B cell (primary cell): Measurements from ENCODE around the gene CHD6. TPM values are rescaled to one million over a fixed set of nuclear protein-coding genes. Genes with fewer than 3 reads are reported as not detected.

ENCODE experiments used
- ATAC-seq: fragments of 200-7000 bp; cut with Tn5 transposase; one replicate; pipeline ENCODE4 v1.10.0; 2021; ENCODE audit warnings: low read depth, mild to moderate bottlenecking, moderate number of reproducible peaks, moderate library complexity
- CTCF ChIA-PET: fragments of 350-600 bp; sonication (Branson Sonifier 250); formaldehyde crosslinking; loops from one replicate; lab custom pipeline; 2021; ENCODE audit warnings: antibody characterized with exemption, inconsistent platforms; lab: Charles Lee
- POLR2A ChIA-PET: fragments of 350-600 bp; sonication (Branson Sonifier 250); formaldehyde crosslinking; loops from one replicate; lab custom pipeline; 2021; ENCODE audit warnings: antibody characterized with exemption; lab: Charles Lee
- DNase-seq: peaks from one replicate; pipeline ENCODE4 v3.0.0; 2013
- H2AFZ ChIP-seq: 2 replicates; pipeline ENCODE4 v1.6.1; 2012; ENCODE audit warnings: mild to moderate bottlenecking, low read depth, low read length; ENCODE audit not compliant: insufficient read depth, poor library complexity, severe bottlenecking
- H3K27ac ChIP-seq, 2 donors: 1 replicate in 1 of 2; 2 replicates in 1 of 2; pipeline ENCODE4 v1.5.1; 2012 to 2013; ENCODE audit warnings: low read length in 2 of 2, mild to moderate bottlenecking in 2 of 2, moderate library complexity in 1 of 2
- H3K27me3 ChIP-seq, 4 experiments: fragments of 200-600 bp in 1 of 4; sonication (generic) in 1 of 4; replicated peaks in 1 of 4; 1 replicate in 2 of 4; 2 replicates in 2 of 4; pipeline versions ENCODE4 v1.6.1 to v1.7.0; 2013 to 2016; ENCODE audit warnings: low read length in 3 of 4, mild to moderate bottlenecking in 2 of 4, mixed read lengths in 1 of 4, moderate library complexity in 1 of 4; ENCODE audit not compliant: insufficient read depth in 4 of 4, control insufficient read depth in 3 of 4; ENCODE audit errors: control extremely low read depth in 1 of 4
- H3K36me3 ChIP-seq, 2 experiments: replicated peaks in 1 of 2; 1 replicate in 1 of 2; 2 replicates in 1 of 2; pipeline versions ENCODE4 v1.6.1 to v1.7.1; 2013; ENCODE audit warnings: low read length in 1 of 2; ENCODE audit not compliant: insufficient read depth in 2 of 2, control insufficient read depth in 1 of 2; ENCODE audit errors: control extremely low read depth in 1 of 2, extremely low read depth in 1 of 2
- H3K4me1 ChIP-seq, 2 donors: fragments of 200-600 bp in 1 of 2; sonication (generic) in 1 of 2; 1 replicate in 1 of 2; 2 replicates in 1 of 2; pipeline versions ENCODE4 v1.5.1 to v1.6.1; 2013 to 2017; ENCODE audit warnings: low read length in 2 of 2; ENCODE audit not compliant: control insufficient read depth in 2 of 2, insufficient read depth in 2 of 2
- H3K4me2 ChIP-seq: replicated peaks from 2 replicates; pipeline ENCODE3; 2012; ENCODE audit warnings: mild to moderate bottlenecking, low read depth, low read length; ENCODE audit not compliant: poor library complexity, severe bottlenecking
- H3K4me3 ChIP-seq, 5 experiments: fragments of 200-600 bp in 1 of 5; sonication (generic) in 1 of 5; 1 replicate in 3 of 5; 2 replicates in 2 of 5; pipeline versions ENCODE4 v1.5.1 to v1.7.0; 2011 to 2016; ENCODE audit warnings: low read length in 4 of 5, mild to moderate bottlenecking in 4 of 5, low read depth in 2 of 5, control low read depth in 1 of 5, moderate library complexity in 1 of 5; ENCODE audit not compliant: insufficient read depth in 1 of 5; ENCODE audit errors: control extremely low read depth in 1 of 5, extremely low read depth in 1 of 5
- H3K79me2 ChIP-seq: fragments of 200-600 bp; sonication (generic); one replicate; pipeline ENCODE4 v1.6.0; 2016; ENCODE audit warnings: low read length; ENCODE audit not compliant: control insufficient read depth, insufficient read depth
- H3K9ac ChIP-seq: fragments of 200-600 bp; sonication (generic); 2 replicates; pipeline ENCODE4 v1.6.1; 2017; ENCODE audit warnings: mild to moderate bottlenecking, low read length, moderate library complexity
- H3K9me3 ChIP-seq, 3 donors: one replicate each; pipeline versions ENCODE4 v1.6.1 to v1.7.1; 2013; ENCODE audit warnings: low read length in 2 of 3; ENCODE audit not compliant: control insufficient read depth in 2 of 3, insufficient read depth in 1 of 3; ENCODE audit errors: control extremely low read depth in 1 of 3
- H4K20me1 ChIP-seq: 2 replicates; pipeline ENCODE4 v1.6.0; 2012; ENCODE audit warnings: mild to moderate bottlenecking, low read length; ENCODE audit not compliant: insufficient read depth, control insufficient read depth, poor library complexity, severe bottlenecking
- H3K27ac Mint-ChIP-seq: one replicate; pipeline ENCODE4 v1.8.0; 2021; ENCODE audit warnings: mixed read lengths
- H3K27me3 Mint-ChIP-seq: one replicate; pipeline ENCODE4 v1.8.0; 2021; ENCODE audit warnings: mixed read lengths
- H3K4me1 Mint-ChIP-seq: one replicate; pipeline ENCODE4 v1.8.0; 2021; ENCODE audit warnings: mixed read lengths
- H3K4me3 Mint-ChIP-seq: one replicate; pipeline ENCODE4 v1.8.0; 2021; ENCODE audit warnings: mixed read lengths
- H3K9me3 Mint-ChIP-seq: one replicate; pipeline ENCODE4 v1.8.0; 2022; ENCODE audit warnings: mixed read lengths; ENCODE audit not compliant: insufficient read depth
- CTCF ChIP-seq: fragments of 200-600 bp; IDR thresholded peaks from one replicate; pipeline ENCODE4 v1.8.0; 2022; ENCODE audit warnings: antibody characterized with exemption, mild to moderate bottlenecking
- EZH2 ChIP-seq: IDR thresholded peaks from 2 replicates; pipeline ENCODE4 v1.6.1; 2012; ENCODE audit warnings: borderline replicate concordance, low read depth, mild to moderate bottlenecking, moderate library complexity, low read length; ENCODE audit not compliant: insufficient read depth, poor library complexity, severe bottlenecking
- WGBS: methylation state at CpG from one replicate; pipeline ENCODE4 v1.1.5; 2013; ENCODE audit warnings: missing lambda C conversion rate; ENCODE audit not compliant: insufficient coverage; 5-methylcytosine and 5-hydroxymethylcytosine counted together
- intact Hi-C: fragments of 100-400 bp; cut with micrococcal nuclease; formaldehyde crosslinking; loops from one replicate; pipeline ENCODE4 v1.10.0; 2022
- polyA plus RNA-seq: library from polyadenylated mRNA; depleted of rRNA; stranded (reverse); fragments of >200 nt; gene quantifications from 2 replicates; pipeline ENCODE4 v1.2.3, GENCODE V29; 2012
- total RNA-seq, 2 donors: library from RNA; stranded (reverse); fragments of 120-200 nt in 1 of 2; gene quantifications; 1 replicate in 1 of 2; 2 replicates in 1 of 2; pipeline versions ENCODE4 v1.2.3 to v1.2.4, GENCODE V29; 2013 to 2022

Gene CHD6
- total and polyA plus RNA-seq, 2 donors (not counting 1 experiment from before 2014, with no cell fraction given), result 10.3 to 117 TPM

DNA sequence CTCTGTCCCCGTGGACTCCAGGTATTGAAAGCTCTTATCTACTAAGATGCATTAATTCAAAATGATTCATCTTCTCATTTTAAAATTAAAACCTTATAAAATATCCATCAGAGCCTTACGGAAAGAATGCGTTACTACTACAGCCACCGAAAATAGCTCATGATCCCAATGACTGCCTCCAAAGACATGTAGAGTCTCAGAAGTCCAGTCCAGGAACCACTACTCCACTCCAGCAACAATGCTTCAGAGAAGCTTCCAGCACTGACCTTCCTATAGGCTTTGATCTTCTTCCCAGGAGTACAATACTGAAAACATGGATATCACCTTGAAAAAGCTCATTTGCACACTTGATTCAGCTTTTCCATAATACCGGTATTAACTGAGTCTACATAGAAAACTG is 94.3 kb downstream of the CHD6 start:
- TF ChIP-seq CTCF (no peak), EZH2 (no peak)
- Mint-ChIP-seq H3K27ac (no peak overlapping the region), H3K27me3 (no peaks in the 10 kb centered on the region), H3K4me1 (peaks cover 40% of the 10 kb centered on the region), H3K4me3 (no peak overlapping the region), H3K9me3 (no peaks in the 10 kb centered on the region)
- Histone ChIP-seq H3K36me3 (peaks cover 3 to 16% of the 10 kb centered on the region in 2 experiments), H3K9ac (no peak overlapping the region), H3K4me1 (peaks cover 5 to 17% of the 10 kb centered on the region in 2 donors), H4K20me1 (peaks cover 10% of the 10 kb centered on the region), H2AFZ (no peak overlapping the region), H3K4me3 (no peak overlapping the region), H3K79me2 (peaks cover 8% of the 10 kb centered on the region), H3K27me3 (no peaks in the 10 kb centered on the region), H3K9me3 (no peaks in the 10 kb centered on the region), H3K4me2 (no peak overlapping the region), H3K27ac (no peak overlapping the region)
- CTCF ChIA-PET, result no interaction called here
- no peak for DNase-seq
- intact Hi-C loops, result no loop called here
- POLR2A ChIA-PET, result no interaction called here
- 100% methylated on average over 4 of the region's 5 CpGs for WGBS
- ATAC-seq, result no peak

DNA sequence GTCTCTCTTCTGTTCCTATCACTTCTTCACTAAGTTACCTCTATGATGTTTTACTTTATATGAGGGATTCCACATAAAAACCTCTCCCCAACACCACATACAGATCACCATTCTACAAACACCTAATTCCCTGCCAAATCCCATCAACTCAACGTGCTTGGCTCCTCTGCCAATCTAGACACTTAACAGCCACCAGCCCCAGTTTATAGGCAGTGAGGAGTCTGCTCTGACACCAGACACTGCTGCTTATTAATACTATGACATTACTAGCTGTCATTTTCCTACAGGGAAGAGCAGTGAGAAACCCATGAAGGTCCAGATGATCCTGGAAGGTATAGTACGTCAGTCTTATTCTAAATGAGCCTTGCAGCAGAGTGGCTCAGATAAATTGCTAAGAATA is 104.3 kb downstream of the CHD6 start:
- H3K9ac ChIP-seq, result no peak overlapping the region

More for the DNA sequence above, 104.3 kb downstream of the CHD6 start:
- H3K9me3 Mint-ChIP-seq, result no peaks in the 10 kb centered on the region
- H3K27ac Mint-ChIP-seq, result no peak overlapping the region
- CTCF ChIA-PET, result no interaction called here
- Histone ChIP-seq H3K4me3 (no peak overlapping the region), H4K20me1 (peaks cover 18% of the 10 kb centered on the region), H3K27me3 (no peaks in the 10 kb centered on the region), H2AFZ (no peak overlapping the region), H3K4me1 (no peaks in the 10 kb centered on the region), H3K79me2 (peaks cover 28% of the 10 kb centered on the region), H3K9me3 (no peaks in the 10 kb centered on the region), H3K4me2 (no peak overlapping the region), H3K27ac (no peak overlapping the region), H3K36me3 (peaks cover 12 to 46% of the 10 kb centered on the region in 2 experiments)
- POLR2A ChIA-PET, result no interaction called here
- no peak for TF ChIP-seq EZH2
- no peak for TF ChIP-seq CTCF
- H3K4me3 Mint-ChIP-seq, result no peak overlapping the region
- WGBS, result 100% methylated on average over 1 of the region's 2 CpGs
- no peaks in the 10 kb centered on the region for H3K27me3 Mint-ChIP-seq
- intact Hi-C loops, result no loop called here
- DNase-seq (no peak), ATAC-seq (no peak)
- H3K4me1 Mint-ChIP-seq, result peaks cover 2% of the 10 kb centered on the region
